T-helper 2 cell treated with Interferon-gamma antibody and Interleukin-4, amounts not matched to agents 5 μg/mL and 100 μg/mL, for 36 hours (primary cell): ENCODE data around the gene ITLN2.
"Not testable (repeated sequence)": the region's sequence is repeated elsewhere in the genome, so short reads cannot be mapped to it uniquely, and the experiment has no call there.

ENCODE experiments used
- DNase-seq: peaks from one replicate; pipeline ENCODE4 v3.0.0; 2021; ENCODE audit warnings: low spot score
- H3K27ac Mint-ChIP-seq: one replicate; pipeline ENCODE4 v1.8.0; 2021; ENCODE audit warnings: mild to moderate bottlenecking, mixed read lengths
- H3K27me3 Mint-ChIP-seq: one replicate; pipeline ENCODE4 v1.8.0; 2021; ENCODE audit warnings: low read depth, mixed read lengths
- H3K36me3 Mint-ChIP-seq: one replicate; pipeline ENCODE4 v1.8.0; 2021; ENCODE audit warnings: low read depth, mixed read lengths
- H3K4me1 Mint-ChIP-seq: one replicate; pipeline ENCODE4 v1.8.0; 2021; ENCODE audit warnings: low read depth, mixed read lengths
- H3K4me3 Mint-ChIP-seq: one replicate; pipeline ENCODE4 v1.8.0; 2022; ENCODE audit warnings: mild to moderate bottlenecking, moderate library complexity, mixed read lengths
- H3K9me3 Mint-ChIP-seq: one replicate; pipeline ENCODE4 v1.8.0; 2021; ENCODE audit warnings: mixed read lengths

The ITLN2 gene

GRCh38 chr1:160954158-160955104, at the start of gene ITLN2:
Gene ITLN2, minus strand, starts transcription at chr1:160954809. Its CDS starts 68 bp downstream, at chr1:160954741.
- H3K27me3 Mint-ChIP-seq, result peaks cover 8% of the 10 kb centered on the region
- H3K4me1 Mint-ChIP-seq, result peaks cover 10% of the 10 kb centered on the region
- DNase-seq, result peak; percentile 28
- H3K27ac Mint-ChIP-seq, result peak within 1 kb of the TSS; percentile 3
- H3K4me3 Mint-ChIP-seq, result no peak within 1 kb of the TSS
- H3K36me3 Mint-ChIP-seq, result no peaks in the 10 kb centered on the region
- no peaks in the 10 kb centered on the region for H3K9me3 Mint-ChIP-seq

GRCh38 chr1:161001525-161001924, 46.9 kb upstream of the ITLN2 start:
- H3K36me3 Mint-ChIP-seq, result peaks cover 7% of the 10 kb centered on the region
- no peaks in the 10 kb centered on the region for H3K4me1 Mint-ChIP-seq
- H3K9me3 Mint-ChIP-seq, result no peaks in the 10 kb centered on the region
- H3K27me3 Mint-ChIP-seq, result no peaks in the 10 kb centered on the region
- no peak for DNase-seq
- H3K27ac Mint-ChIP-seq, result no peak overlapping the region
- no peak overlapping the region for H3K4me3 Mint-ChIP-seq

GRCh38 chr1:161000736-161001480, 46.3 kb upstream of the ITLN2 start:
- H3K27me3 Mint-ChIP-seq, result no peaks in the 10 kb centered on the region
- H3K9me3 Mint-ChIP-seq, result no peaks in the 10 kb centered on the region
- no peak overlapping the region for H3K27ac Mint-ChIP-seq
- H3K4me1 Mint-ChIP-seq, result peaks cover 2% of the 10 kb centered on the region
- H3K36me3 Mint-ChIP-seq, result peaks cover 7% of the 10 kb centered on the region
- no peak for DNase-seq
- H3K4me3 Mint-ChIP-seq, result no peak overlapping the region

GRCh38 chr1:160999376-160999775, 44.8 kb upstream of the ITLN2 start:
- H3K36me3 Mint-ChIP-seq, result peaks cover 7% of the 10 kb centered on the region
- H3K4me3 Mint-ChIP-seq, result no peak overlapping the region
- no peaks in the 10 kb centered on the region for H3K27me3 Mint-ChIP-seq
- DNase-seq, result no peak
- no peak overlapping the region for H3K27ac Mint-ChIP-seq
- H3K9me3 Mint-ChIP-seq, result no peaks in the 10 kb centered on the region
- peaks cover 5% of the 10 kb centered on the region for H3K4me1 Mint-ChIP-seq

- peak; percentile 24 for DNase-seq
- Mint-ChIP-seq H3K27me3 (no peaks in the 10 kb centered on the region), H3K36me3 (peaks cover 7% of the 10 kb centered on the region), H3K4me1 (peaks cover 5% of the 10 kb centered on the region), H3K4me3 (no peak overlapping the region), H3K9me3 (no peaks in the 10 kb centered on the region), H3K27ac (peak overlapping the region; percentile 46)
Observed at GRCh38 chr1:160997323-160998038, 42.9 kb upstream of the ITLN2 start.

GRCh38 chr1:160996178-160996577, 41.6 kb upstream of the ITLN2 start:
- H3K27ac Mint-ChIP-seq, result no peak overlapping the region
- H3K4me1 Mint-ChIP-seq, result peaks cover 5% of the 10 kb centered on the region
- no peaks in the 10 kb centered on the region for H3K9me3 Mint-ChIP-seq
- no peaks in the 10 kb centered on the region for H3K27me3 Mint-ChIP-seq
- H3K4me3 Mint-ChIP-seq, result no peak overlapping the region
- H3K36me3 Mint-ChIP-seq, result peaks cover 7% of the 10 kb centered on the region
- no peak for DNase-seq

GRCh38 chr1:160993544-160994193, 39.1 kb upstream of the ITLN2 start:
- no peak overlapping the region for H3K4me3 Mint-ChIP-seq
- H3K36me3 Mint-ChIP-seq, result no peaks in the 10 kb centered on the region
- DNase-seq, result no peak
- H3K9me3 Mint-ChIP-seq, result no peaks in the 10 kb centered on the region
- peaks cover 13% of the 10 kb centered on the region for H3K4me1 Mint-ChIP-seq
- H3K27me3 Mint-ChIP-seq, result no peaks in the 10 kb centered on the region
- no peak overlapping the region for H3K27ac Mint-ChIP-seq

- H3K27me3 Mint-ChIP-seq, H3K27ac Mint-ChIP-seq, H3K36me3 Mint-ChIP-seq, DNase-seq, H3K4me3 Mint-ChIP-seq, H3K9me3 Mint-ChIP-seq: not testable (repeated sequence)
- peaks cover 13% of the 10 kb centered on the region for H3K4me1 Mint-ChIP-seq
Observed at GRCh38 chr1:160992036-160992435, 37.4 kb upstream of the ITLN2 start.

- no peak for DNase-seq
- Mint-ChIP-seq H3K4me1 (peaks cover 8% of the 10 kb centered on the region), H3K27me3 (peaks cover 13% of the 10 kb centered on the region), H3K9me3 (no peaks in the 10 kb centered on the region), H3K36me3 (no peaks in the 10 kb centered on the region), H3K4me3 (no peak overlapping the region), H3K27ac (no peak overlapping the region)
Observed at GRCh38 chr1:160987359-160988050, 32.9 kb upstream of the ITLN2 start.

GRCh38 chr1:160985723-160986122, 31.1 kb upstream of the ITLN2 start:
- H3K9me3 Mint-ChIP-seq, result no peaks in the 10 kb centered on the region

GRCh38 chr1:160981584-160982411, 27.2 kb upstream of the ITLN2 start:
- Mint-ChIP-seq H3K27me3 (peaks cover 40% of the 10 kb centered on the region), H3K4me1 (peaks cover 5% of the 10 kb centered on the region), H3K36me3 (no peaks in the 10 kb centered on the region), H3K27ac (no peak overlapping the region), H3K9me3 (no peaks in the 10 kb centered on the region), H3K4me3 (peak overlapping the region; percentile 66)
- DNase-seq, result no peak

More at GRCh38 chr1:160985723-160986122, 31.1 kb upstream of the ITLN2 start:
- no peaks in the 10 kb centered on the region for H3K36me3 Mint-ChIP-seq
- peaks cover 29% of the 10 kb centered on the region for H3K27me3 Mint-ChIP-seq
- no peak for DNase-seq
- H3K4me3 Mint-ChIP-seq, result no peak overlapping the region
- H3K27ac Mint-ChIP-seq, result no peak overlapping the region
- H3K4me1 Mint-ChIP-seq, result peaks cover 14% of the 10 kb centered on the region

GRCh38 chr1:160979286-160979685, 24.7 kb upstream of the ITLN2 start:
- Mint-ChIP-seq H3K27ac (no peak overlapping the region), H3K4me3 (no peak overlapping the region), H3K36me3 (no peaks in the 10 kb centered on the region), H3K9me3 (no peaks in the 10 kb centered on the region), H3K27me3 (peaks cover 40% of the 10 kb centered on the region), H3K4me1 (peaks cover 5% of the 10 kb centered on the region)
- DNase-seq, result no peak
